Lung (tissue), 13 donors: ENCODE measurements around the gene USH2A. TPM values are rescaled to one million over a fixed set of nuclear protein-coding genes. Genes with fewer than 3 reads are reported as not detected.
A peak's percentile ranks its signal among the peaks of the same experiment; 100 is the strongest.

Source experiments
- ATAC-seq: fragments of 200-7000 bp; cut with Tn5 transposase; one replicate; pipeline ENCODE4 v1.9.1; 2020; ENCODE audit warnings: moderate number of reproducible peaks; ENCODE audit not compliant: insufficient read depth, low FRiP score
- DNase-seq, 3 donors: peaks; one replicate each; pipeline ENCODE4 v3.0.0-alpha.2; 2013 to 2017
- H3K27ac ChIP-seq, 2 donors: one replicate each; pipeline ENCODE4 v1.5.1; 2013; ENCODE audit warnings: mild to moderate bottlenecking in 2 of 2, moderate library complexity in 2 of 2, control low read depth in 1 of 2, inconsistent platforms in 1 of 2, low read depth in 1 of 2, low read length in 1 of 2
- H3K27me3 ChIP-seq, 3 donors: one replicate each; pipeline ENCODE4 v1.5.1; 2013; ENCODE audit warnings: low read length in 2 of 3; ENCODE audit not compliant: control insufficient read depth in 3 of 3, insufficient read depth in 3 of 3
- H3K36me3 ChIP-seq, 4 donors: one replicate each; pipeline ENCODE4 v1.5.1; 2013; ENCODE audit warnings: low read length in 4 of 4, mild to moderate bottlenecking in 1 of 4, moderate library complexity in 1 of 4; ENCODE audit not compliant: control insufficient read depth in 4 of 4, insufficient read depth in 4 of 4
- H3K4me1 ChIP-seq, 5 donors: one replicate each; pipeline ENCODE4 v1.5.1; 2013; ENCODE audit warnings: low read length in 5 of 5, mild to moderate bottlenecking in 2 of 5, moderate library complexity in 1 of 5; ENCODE audit not compliant: control insufficient read depth in 5 of 5, insufficient read depth in 5 of 5
- H3K4me3 ChIP-seq: one replicate; pipeline ENCODE4 v1.5.1; 2013; ENCODE audit warnings: mild to moderate bottlenecking, control low read depth, moderate library complexity
- H3K9ac ChIP-seq, 2 donors: one replicate each; pipeline ENCODE4 v1.5.1; 2013; ENCODE audit warnings: low read length in 2 of 2, control low read depth in 1 of 2; ENCODE audit not compliant: insufficient read depth in 1 of 2
- H3K9me3 ChIP-seq, 4 donors: one replicate each; pipeline ENCODE4 v1.5.1; 2013; ENCODE audit warnings: low read length in 3 of 4, mild to moderate bottlenecking in 1 of 4, moderate library complexity in 1 of 4; ENCODE audit not compliant: control insufficient read depth in 4 of 4, insufficient read depth in 3 of 4
- CTCF ChIP-seq: IDR thresholded peaks from 2 replicates; pipeline ENCODE4 v1.5.1; 2012; ENCODE audit warnings: mild to moderate bottlenecking; ENCODE audit errors: control extremely low read depth, extremely low read depth
- WGBS, 2 donors: extraction: QIAGEN DNeasy Blood & Tissue Kit; methylation state at CpG; one replicate each; pipeline ENCODE4 v1.1.7; 2013; 5-methylcytosine and 5-hydroxymethylcytosine counted together
- polyA plus RNA-seq, 2 donors: library from polyadenylated mRNA; stranded (reverse); fragments of 200-250 nt; gene quantifications; one replicate each; pipeline ENCODE4 v1.2.1, GENCODE V29; 2013
- small RNA-seq: library from RNA; depleted of rRNA; stranded (forward); fragments of <200 nt; gene quantifications from one replicate; pipeline ENCODE3, GENCODE V24; 2014; ENCODE audit warnings: low replicate concordance
- total RNA-seq, 2 donors: library from RNA; depleted of rRNA in 1 of 2; stranded (reverse); fragments of >200 nt in 1 of 2; gene quantifications; one replicate each; pipeline ENCODE4 v1.2.1, GENCODE V29; 2014 to 2021
- donor health status: control.
- donor health status: control.
- donor health status: Bipolar disorder and iron deficiency.
- donor health status: healthy.
- donor health status: DM: yes; HTN: yes; CAD: no.

Gene USH2A
- total and polyA plus RNA-seq, 4 donors: under 0.01 to 0.11 TPM; not detected in 2

- H3K4me1 ChIP-seq: peaks cover 0 to 4% (median 0%) of the 10 kb centered on the region in 5 donors
- ATAC-seq: no peak
- H3K9me3 ChIP-seq: no peaks in the 10 kb centered on the region
- peaks cover 7 to 17% (median 12%) of the 10 kb centered on the region in 4 donors for H3K36me3 ChIP-seq
- no peak overlapping the region for H3K27ac ChIP-seq
- H3K27me3 ChIP-seq: no peaks in the 10 kb centered on the region
- no peak for TF ChIP-seq CTCF
- no peak overlapping the region for H3K4me3 ChIP-seq
- 92 to 93% methylated on average over 1 of the region's 1 CpG for WGBS, 2 donors
- no peak for DNase-seq
- no peak overlapping the region for H3K9ac ChIP-seq
These were observed 838.9 kb downstream of the USH2A start for GRCh38 chr1:215584389-215584788.

GRCh38 chr1:215583185-215583749 is 840.0 kb downstream of the USH2A start:
- H3K9ac ChIP-seq: no peak overlapping the region
- peak; percentile 27 for ATAC-seq
- no peaks in the 10 kb centered on the region for H3K9me3 ChIP-seq
- TF ChIP-seq CTCF: no peak
- H3K36me3 ChIP-seq: peaks cover 8 to 15% (median 13%) of the 10 kb centered on the region in 4 donors
- DNase-seq: no peak
- no peak overlapping the region for H3K4me3 ChIP-seq
- H3K27me3 ChIP-seq: no peaks in the 10 kb centered on the region
- WGBS, 2 donors: 77 to 89% methylated on average over 5 of the region's 5 CpGs
- peak overlapping the region in 1 of 2 donors; percentile 91 for H3K27ac ChIP-seq
- H3K4me1 ChIP-seq: peaks cover 0 to 4% (median 0%) of the 10 kb centered on the region in 5 donors

- 91 to 92% methylated on average over 2 of the region's 2 CpGs for WGBS, 2 donors
These were observed 841.4 kb downstream of the USH2A start for GRCh38 chr1:215581896-215582295.

More at GRCh38 chr1:215581896-215582295, 841.4 kb downstream of the USH2A start:
- ATAC-seq (no peak), DNase-seq (no peak)
- Histone ChIP-seq H3K36me3 (peaks cover 9 to 24% (median 16%) of the 10 kb centered on the region in 4 donors), H3K9ac (no peak overlapping the region), H3K4me3 (no peak overlapping the region), H3K9me3 (no peaks in the 10 kb centered on the region), H3K27me3 (no peaks in the 10 kb centered on the region), H3K27ac (no peak overlapping the region), H3K4me1 (peaks cover 0 to 4% (median 0%) of the 10 kb centered on the region in 5 donors)
- no peak for TF ChIP-seq CTCF

Small RNA genes within 50 kb of the gene (small RNA-seq; reads per million reads assigned to genes)
- gene MRPS18BP1 (not detected), gene RF00108 (1.2 reads per million, percentile 85 among the genes with 10 or more reads in this experiment)
